AG08395 (cell line): ENCODE measurements around the gene MET.
"Not testable (repeated sequence)": the region's sequence is repeated elsewhere in the genome, so short reads cannot be mapped to it uniquely, and the experiment has no call there.

ENCODE experiments used
- DNase-seq: peaks from one replicate; pipeline ENCODE4 v3.0.0; 2012; ENCODE audit warnings: mixed read lengths, low spot score

The MET gene

GRCh38 chr7:116810267-116811116 lies 138.5 kb downstream of the MET start:
- peak; percentile 22 for DNase-seq

- DNase-seq: no peak
Observed at GRCh38 chr7:116811768-116812167, 139.8 kb downstream of the MET start.

- DNase-seq: no peak
Observed at GRCh38 chr7:116812860-116813259, 140.9 kb downstream of the MET start.

- DNase-seq: not testable (repeated sequence)
Observed at GRCh38 chr7:116813371-116813770, 141.4 kb downstream of the MET start.

- no peak for DNase-seq
Observed at GRCh38 chr7:116815041-116815440, 143.0 kb downstream of the MET start.

- no peak for DNase-seq
Observed at GRCh38 chr7:116820149-116820548, 148.2 kb downstream of the MET start.

- DNase-seq: not testable (repeated sequence)
Observed at GRCh38 chr7:116821647-116822046, 149.7 kb downstream of the MET start.

GRCh38 chr7:116824449-116824848 lies 152.5 kb downstream of the MET start:
- no peak for DNase-seq

GRCh38 chr7:116828281-116828680 lies 156.3 kb downstream of the MET start:
- DNase-seq: no peak

GRCh38 chr7:116829041-116829440 lies 157.0 kb downstream of the MET start:
- DNase-seq: no peak

GRCh38 chr7:116829493-116829892 lies 157.5 kb downstream of the MET start:
- DNase-seq: no peak

- no peak for DNase-seq
Observed at GRCh38 chr7:116832692-116833091, 160.7 kb downstream of the MET start.

GRCh38 chr7:116834815-116835504 lies 163.0 kb downstream of the MET start:
- DNase-seq: peak; percentile 46

GRCh38 chr7:116836048-116836447 lies 164.1 kb downstream of the MET start:
- DNase-seq: no peak

- DNase-seq: no peak
Observed at GRCh38 chr7:116836911-116837310, 164.9 kb downstream of the MET start.

- DNase-seq: no peak
Observed at GRCh38 chr7:116837586-116837985, 165.6 kb downstream of the MET start.

- DNase-seq: no peak
Observed at GRCh38 chr7:116840256-116840655, 168.3 kb downstream of the MET start.

- no peak for DNase-seq
Observed at GRCh38 chr7:116842371-116842770, 170.4 kb downstream of the MET start.

GRCh38 chr7:116843378-116843777 lies 171.4 kb downstream of the MET start:
- no peak for DNase-seq
